HCT116 (cell line): ENCODE results near the gene PKHD1.

Experiments
- REST ChIP-seq: IDR thresholded peaks from 2 replicates; pipeline ENCODE4 v1.6.1; 2012; ENCODE audit warnings: low read depth
- ZFX ChIP-seq: fragments of 450-650 bp; IDR thresholded peaks from 2 replicates; pipeline ENCODE4 v1.6.1; 2017

GRCh38 chr6:51814418-51814817 lies 273.0 kb downstream of the PKHD1 start:
- TF ChIP-seq ZFX (no peak), REST (no peak)
